ENCODE data around the gene KRT6A. TPM values are rescaled to one million over a fixed set of nuclear protein-coding genes. Genes with fewer than 3 reads are reported as not detected.

KRT6A gene
- total and polyA plus RNA-seq, 2 of the 8 experiments (the other 6 are each of a cell fraction or from before 2014, with no cell fraction given), result 0.11 TPM; not detected in 1

DNA sequence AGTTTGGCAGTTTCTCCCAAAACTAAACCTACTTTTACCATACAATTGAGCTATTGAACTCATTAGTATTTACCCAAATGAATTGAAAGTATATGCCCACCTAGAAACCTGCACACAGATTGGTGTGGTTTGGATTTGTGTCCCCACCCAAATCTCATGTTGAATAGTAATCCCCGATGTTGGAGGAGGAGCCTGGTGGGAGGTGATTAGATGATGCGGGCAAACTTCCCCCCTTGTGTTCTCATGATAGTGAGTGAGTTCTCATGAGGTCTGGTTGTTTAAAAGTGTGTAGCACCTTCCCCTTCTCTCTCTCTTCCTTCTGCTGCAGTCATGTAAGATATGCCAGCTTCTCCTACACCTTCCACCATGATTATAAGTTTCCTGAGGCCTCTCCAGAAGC is 15.4 kb downstream of the KRT6A start:
- CTCF ChIA-PET (ENCODE audit: partially characterized antibody), result interaction anchor here (0.9 to 2.7 kb wide), 6 partner anchors 19 to 264 kb away, joined by 3 to 13 read pairs (median 4); no protein-coding TSS in a partner anchor
- 69% methylated on average over 2 of the region's 2 CpGs; no CpG with 5 or more reads in 1 of the 2 experiments for WGBS, 2 experiments (ENCODE audit: extremely low coverage in 1 of 2, insufficient coverage in 1 of 2, insufficient read length in 1 of 2, insufficient replicate concordance in 2 of 2, low coverage in 1 of 2, low lambda C conversion rate in 2 of 2, missing lambda C conversion rate in 1 of 2)
- TF ChIP-seq RFX5 (IDR thresholded peaks at IDR 0.05; ENCODE audit: borderline replicate concordance, low read depth, low read length) (no peak), KDM5A (IDR thresholded peaks at IDR 0.05; ENCODE audit: low read length) (no peak), EP300 (IDR thresholded peaks at IDR 0.05; ENCODE audit: borderline replicate concordance in 1 of 2, low read depth in 2 of 2, low read length in 2 of 2) (no peak), EZH2 (IDR thresholded peaks at IDR 0.05; ENCODE audit: low read depth, low read length, severe bottlenecking) (no peak), SIRT6 (IDR thresholded peaks at IDR 0.05; ENCODE audit: low read length) (no peak), SP1 (IDR thresholded peaks at IDR 0.05; ENCODE audit: low read depth, low read length) (no peak), BACH1 (IDR thresholded peaks at IDR 0.05; ENCODE audit: low read length) (no peak), SRF (IDR thresholded peaks at IDR 0.05; ENCODE audit: low read depth, low read length) (no peak), GABPA (IDR thresholded peaks at IDR 0.05; ENCODE audit: borderline replicate concordance, insufficient read depth, low read length) (no peak), POU5F1 (IDR thresholded peaks at IDR 0.05; ENCODE audit: low read depth, low read length) (no peak), HDAC6 (IDR thresholded peaks at IDR 0.05; ENCODE audit: low read depth, low read length) (no peak)
- TF ChIP-seq, protein P1, sequence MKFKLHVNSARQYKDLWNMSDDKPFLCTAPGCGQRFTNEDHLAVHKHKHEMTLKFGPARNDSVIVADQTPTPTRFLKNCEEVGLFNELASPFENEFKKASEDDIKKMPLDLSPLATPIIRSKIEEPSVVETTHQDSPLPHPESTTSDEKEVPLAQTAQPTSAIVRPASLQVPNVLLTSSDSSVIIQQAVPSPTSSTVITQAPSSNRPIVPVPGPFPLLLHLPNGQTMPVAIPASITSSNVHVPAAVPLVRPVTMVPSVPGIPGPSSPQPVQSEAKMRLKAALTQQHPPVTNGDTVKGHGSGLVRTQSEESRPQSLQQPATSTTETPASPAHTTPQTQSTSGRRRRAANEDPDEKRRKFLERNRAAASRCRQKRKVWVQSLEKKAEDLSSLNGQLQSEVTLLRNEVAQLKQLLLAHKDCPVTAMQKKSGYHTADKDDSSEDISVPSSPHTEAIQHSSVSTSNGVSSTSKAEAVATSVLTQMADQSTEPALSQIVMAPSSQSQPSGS (IDR thresholded peaks at IDR 0.05; ENCODE audit: low read length), result no peak
- TF ChIP-seq, protein P2, sequence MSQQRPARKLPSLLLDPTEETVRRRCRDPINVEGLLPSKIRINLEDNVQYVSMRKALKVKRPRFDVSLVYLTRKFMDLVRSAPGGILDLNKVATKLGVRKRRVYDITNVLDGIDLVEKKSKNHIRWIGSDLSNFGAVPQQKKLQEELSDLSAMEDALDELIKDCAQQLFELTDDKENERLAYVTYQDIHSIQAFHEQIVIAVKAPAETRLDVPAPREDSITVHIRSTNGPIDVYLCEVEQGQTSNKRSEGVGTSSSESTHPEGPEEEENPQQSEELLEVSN (IDR thresholded peaks at IDR 0.05), result no peak

More for the DNA sequence above, 15.4 kb downstream of the KRT6A start:
- Histone ChIP-seq H2BK120ac (replicated peaks; ENCODE audit: low read depth, low read length) (no peak overlapping the region), H3K27ac (ENCODE audit: low read depth, low read length) (no peak overlapping the region), H3K23ac (ENCODE audit: insufficient read length) (no peak overlapping the region), H4K91ac (replicated peaks; ENCODE audit: insufficient read length, low read length) (no peak overlapping the region), H3K27me3 (replicated peaks in 1 of 4; ENCODE audit: control insufficient read depth in 3 of 4, extremely low read depth in 1 of 4, insufficient read depth in 3 of 4, low read length in 3 of 4) (no peaks in the 10 kb centered on the region), H3K79me2 (ENCODE audit: control insufficient read depth in 1 of 2, insufficient read depth in 2 of 2, low read length in 2 of 2) (no peaks in the 10 kb centered on the region), H2AFZ (ENCODE audit: low read length) (no peak overlapping the region), H3K4me3 (ENCODE audit: extremely low read depth in 1 of 4, insufficient read depth in 2 of 4, low read depth in 3 of 4, low read length in 4 of 4) (no peak overlapping the region), H2BK20ac (ENCODE audit: low read length) (no peak overlapping the region), H3K23me2 (ENCODE audit: low read depth, low read length) (no peaks in the 10 kb centered on the region), H4K8ac (ENCODE audit: extremely low read depth, insufficient read depth, low read length) (no peak overlapping the region), H3K9ac (replicated peaks in 1 of 4; ENCODE audit: extremely low read depth in 1 of 4, low read depth in 3 of 4, low read length in 3 of 4) (no peak overlapping the region), H3K4ac (replicated peaks; ENCODE audit: insufficient read length, low read depth, low read length) (no peak overlapping the region), H3K79me1 (ENCODE audit: low read depth, low read length) (no peaks in the 10 kb centered on the region), H3K9me3 (ENCODE audit: insufficient read depth in 2 of 2, low read depth in 1 of 2, low read length in 1 of 2) (no peaks in the 10 kb centered on the region; a peak in 3 of 4 replicates), H4K20me1 (replicated peaks in 1 of 2; ENCODE audit: control insufficient read depth in 1 of 2, insufficient read depth in 2 of 2, low read length in 2 of 2) (no peaks in the 10 kb centered on the region), H3K4me1 (replicated peaks in 1 of 4; ENCODE audit: control insufficient read depth in 3 of 4, insufficient read depth in 4 of 4, low read length in 3 of 4) (no peaks in the 10 kb centered on the region), H4K5ac (ENCODE audit: insufficient read length, low read depth, low read length) (no peak overlapping the region), H2BK12ac (ENCODE audit: low read depth, low read length) (no peak overlapping the region), H2BK15ac (ENCODE audit: low read length) (no peak overlapping the region), H3K18ac (ENCODE audit: extremely low read depth, low read length) (no peak overlapping the region), H3K4me2 (ENCODE audit: insufficient read depth in 1 of 2, low read depth in 2 of 2, low read length in 2 of 2) (no peak overlapping the region), H3K56ac (replicated peaks; ENCODE audit: insufficient read length, low read depth, low read length) (no peak overlapping the region), H2BK5ac (ENCODE audit: low read depth, low read length) (no peak overlapping the region), H3K36me3 (ENCODE audit: control insufficient read depth in 2 of 4, insufficient read depth in 4 of 4, low read length in 3 of 4) (no peaks in the 10 kb centered on the region), H2AK5ac (ENCODE audit: low read depth, low read length) (no peak overlapping the region), H3K14ac (ENCODE audit: insufficient read length) (no peak overlapping the region)
- FAIRE-seq (no peak), DNase-seq (ENCODE audit: low read depth in 1 of 2, low spot score in 2 of 2) (no peak)
- POLR2A ChIA-PET (ENCODE audit: partially characterized antibody), result no interaction called here
